ENCODE results near the gene TOMM20. TPM values are rescaled to one million over a fixed set of nuclear protein-coding genes. Genes with fewer than 3 reads are reported as not detected.

Gene TOMM20
- 101 and 123 TPM in 2 replicates for total RNA-seq

DNA sequence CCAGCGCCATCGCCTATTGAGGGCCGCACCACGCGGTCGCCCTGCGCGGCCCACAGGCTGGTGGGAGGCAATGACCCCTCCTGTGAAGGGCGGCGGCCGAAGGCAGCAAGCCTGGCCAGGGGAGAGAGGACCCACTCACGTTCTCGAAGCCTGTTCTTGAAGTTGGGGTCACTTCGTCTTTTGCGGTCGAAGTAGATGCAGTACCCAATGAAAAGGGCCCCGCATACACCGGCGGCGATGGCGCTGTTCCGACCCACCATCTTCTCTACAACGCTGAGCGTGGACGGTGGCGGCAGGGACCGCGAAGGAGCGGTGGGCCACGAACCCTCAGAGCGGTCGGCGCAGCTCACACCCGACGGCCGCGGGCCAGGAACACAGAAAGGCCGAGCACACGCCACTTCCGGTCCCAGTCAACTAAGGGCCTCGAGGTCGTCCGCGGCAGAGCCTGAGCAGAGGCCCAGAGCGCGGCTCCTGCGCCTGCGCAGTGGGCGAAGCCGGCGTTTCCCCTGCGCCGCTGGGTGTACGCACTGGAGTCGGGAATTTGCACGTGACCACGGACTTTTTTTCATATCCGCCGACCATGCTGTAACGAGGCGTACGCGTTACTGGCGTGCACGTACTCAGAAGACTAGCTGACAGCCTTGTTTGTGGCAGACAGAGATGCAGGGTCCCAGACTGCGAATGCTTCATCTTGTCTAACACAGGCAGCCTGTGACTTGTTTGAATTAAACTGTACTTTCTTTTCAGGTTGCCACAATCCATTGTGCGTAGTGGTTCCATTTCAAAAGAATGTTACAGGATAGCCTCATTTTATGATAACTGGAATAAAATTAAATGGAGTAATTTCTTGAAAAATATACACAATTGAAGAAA, at the start of gene TOMM20:
Gene TOMM20 (minus strand): TSS at position 382 of the 873 bp plus-strand sequence. CDS start 122 bp downstream, at position 260.
- H3K4me3 ChIP-seq (ENCODE audit: low read depth, low read length), result peak within 1 kb of the TSS; percentile 96
- peak; percentile 74 for DNase-seq (ENCODE audit: low read depth)
- TF ChIP-seq, protein P1, sequence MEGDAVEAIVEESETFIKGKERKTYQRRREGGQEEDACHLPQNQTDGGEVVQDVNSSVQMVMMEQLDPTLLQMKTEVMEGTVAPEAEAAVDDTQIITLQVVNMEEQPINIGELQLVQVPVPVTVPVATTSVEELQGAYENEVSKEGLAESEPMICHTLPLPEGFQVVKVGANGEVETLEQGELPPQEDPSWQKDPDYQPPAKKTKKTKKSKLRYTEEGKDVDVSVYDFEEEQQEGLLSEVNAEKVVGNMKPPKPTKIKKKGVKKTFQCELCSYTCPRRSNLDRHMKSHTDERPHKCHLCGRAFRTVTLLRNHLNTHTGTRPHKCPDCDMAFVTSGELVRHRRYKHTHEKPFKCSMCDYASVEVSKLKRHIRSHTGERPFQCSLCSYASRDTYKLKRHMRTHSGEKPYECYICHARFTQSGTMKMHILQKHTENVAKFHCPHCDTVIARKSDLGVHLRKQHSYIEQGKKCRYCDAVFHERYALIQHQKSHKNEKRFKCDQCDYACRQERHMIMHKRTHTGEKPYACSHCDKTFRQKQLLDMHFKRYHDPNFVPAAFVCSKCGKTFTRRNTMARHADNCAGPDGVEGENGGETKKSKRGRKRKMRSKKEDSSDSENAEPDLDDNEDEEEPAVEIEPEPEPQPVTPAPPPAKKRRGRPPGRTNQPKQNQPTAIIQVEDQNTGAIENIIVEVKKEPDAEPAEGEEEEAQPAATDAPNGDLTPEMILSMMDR (conservative IDR thresholded peaks at IDR 0.05; ENCODE audit: low read depth, low read length), result peak; percentile 8

DNA sequence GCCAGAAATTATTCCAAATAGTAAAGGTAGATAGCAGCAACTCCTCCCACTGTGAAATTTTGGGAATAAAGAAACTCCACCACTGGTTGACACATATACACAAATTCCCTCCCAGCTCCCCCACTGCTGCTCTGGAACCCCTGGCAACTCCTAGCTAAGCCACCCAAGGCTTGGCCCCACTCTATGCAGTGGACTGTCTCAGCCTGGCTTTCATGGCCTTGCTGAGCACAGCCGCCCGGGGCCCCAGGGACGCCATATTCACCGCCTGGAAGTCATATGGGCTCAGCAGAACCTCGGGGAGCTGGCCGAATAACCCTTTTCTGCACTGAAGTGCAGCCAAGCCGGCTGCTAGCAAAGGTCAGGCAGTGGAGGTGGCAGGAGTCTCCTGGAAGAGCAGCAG, 47.8 kb upstream of the TOMM20 start:
- no peak for DNase-seq (ENCODE audit: low read depth)
- H3K4me3 ChIP-seq (ENCODE audit: low read depth, low read length), result no peak overlapping the region
- TF ChIP-seq, protein P1 (conservative IDR thresholded peaks at IDR 0.05; ENCODE audit: low read depth, low read length), result no peak

DNA sequence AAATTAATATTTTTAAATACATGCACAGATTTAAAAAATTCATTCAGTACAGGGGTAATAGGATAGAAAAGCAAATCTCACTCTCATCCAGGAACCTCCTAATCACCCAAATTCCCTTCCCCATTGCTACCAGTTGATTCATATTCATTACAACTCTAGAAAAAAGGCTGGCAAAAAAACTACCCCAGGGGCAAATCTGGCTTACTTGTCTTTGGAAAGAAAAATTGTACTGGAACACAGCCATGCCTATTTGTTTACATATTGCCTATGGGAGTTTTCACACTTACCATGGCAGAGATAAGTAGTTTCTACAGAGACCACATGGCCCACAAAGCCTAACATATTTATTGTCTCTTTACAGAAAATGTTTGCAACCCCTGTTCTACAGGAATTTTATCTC, 41.3 kb upstream of the TOMM20 start:
- TF ChIP-seq, protein P1 (conservative IDR thresholded peaks at IDR 0.05; ENCODE audit: low read depth, low read length), result no peak
- no peak for DNase-seq (ENCODE audit: low read depth)
- no peak overlapping the region for H3K4me3 ChIP-seq (ENCODE audit: low read depth, low read length)

DNA sequence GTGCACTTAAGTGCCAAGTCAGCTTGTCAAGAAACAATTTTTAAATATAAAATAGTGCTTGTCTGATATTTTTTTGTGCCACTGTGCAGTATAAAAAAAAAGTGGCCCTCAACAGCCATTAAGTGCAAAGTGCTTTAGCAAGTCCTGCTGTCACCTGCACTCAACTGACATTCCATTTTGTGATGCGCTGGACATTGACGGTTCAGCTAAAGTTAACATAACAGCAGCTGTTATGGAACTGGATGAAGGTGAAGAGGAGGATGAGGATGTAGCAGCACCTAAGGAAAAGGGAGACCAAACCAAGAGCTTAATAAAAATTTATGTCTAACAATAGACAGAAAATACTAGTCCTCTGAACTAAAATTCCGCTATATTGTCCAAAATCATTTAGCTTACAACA, 39.7 kb upstream of the TOMM20 start:
- no peak for DNase-seq (ENCODE audit: low read depth)
- TF ChIP-seq, protein P1 (conservative IDR thresholded peaks at IDR 0.05; ENCODE audit: low read depth, low read length), result no peak

DNA sequence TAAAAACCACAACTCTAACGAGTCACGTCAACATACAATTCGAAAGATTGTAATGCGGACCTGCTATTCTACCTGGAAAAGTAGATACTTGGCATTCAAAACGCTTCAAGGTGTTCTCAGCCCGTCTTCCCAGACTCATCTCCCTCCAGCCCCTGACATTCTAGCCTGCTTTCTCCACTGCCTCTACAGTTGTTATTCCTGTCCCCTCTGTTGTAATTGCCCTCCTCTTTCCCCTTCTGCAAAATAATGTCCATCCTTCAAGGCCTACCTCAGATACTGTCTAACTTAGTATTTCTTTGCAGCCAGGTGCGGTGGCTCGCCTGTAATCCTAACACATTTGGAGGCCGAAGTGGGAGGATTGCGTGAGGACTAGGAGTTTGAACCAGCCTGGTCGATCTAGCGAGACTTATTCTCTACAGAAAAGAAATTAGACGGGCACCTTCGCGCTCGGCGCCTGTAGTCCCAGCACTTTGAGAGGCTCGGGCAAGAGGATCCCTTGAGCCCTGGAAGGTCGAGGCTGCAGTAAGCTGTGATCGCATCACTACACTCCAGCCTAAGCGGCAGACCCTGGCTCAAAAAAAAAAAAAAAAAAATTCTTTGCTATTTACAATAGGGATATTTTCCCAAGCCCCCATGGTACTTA, 33.2 kb upstream of the TOMM20 start:
- TF ChIP-seq, protein P1 (conservative IDR thresholded peaks at IDR 0.05; ENCODE audit: low read depth, low read length), result no peak
- no peak for DNase-seq (ENCODE audit: low read depth)
- peak overlapping the region; percentile 76 for H3K4me3 ChIP-seq (ENCODE audit: low read depth, low read length)

More for the DNA sequence above, 39.7 kb upstream of the TOMM20 start:
- no peak overlapping the region for H3K4me3 ChIP-seq (ENCODE audit: low read depth, low read length)

DNA sequence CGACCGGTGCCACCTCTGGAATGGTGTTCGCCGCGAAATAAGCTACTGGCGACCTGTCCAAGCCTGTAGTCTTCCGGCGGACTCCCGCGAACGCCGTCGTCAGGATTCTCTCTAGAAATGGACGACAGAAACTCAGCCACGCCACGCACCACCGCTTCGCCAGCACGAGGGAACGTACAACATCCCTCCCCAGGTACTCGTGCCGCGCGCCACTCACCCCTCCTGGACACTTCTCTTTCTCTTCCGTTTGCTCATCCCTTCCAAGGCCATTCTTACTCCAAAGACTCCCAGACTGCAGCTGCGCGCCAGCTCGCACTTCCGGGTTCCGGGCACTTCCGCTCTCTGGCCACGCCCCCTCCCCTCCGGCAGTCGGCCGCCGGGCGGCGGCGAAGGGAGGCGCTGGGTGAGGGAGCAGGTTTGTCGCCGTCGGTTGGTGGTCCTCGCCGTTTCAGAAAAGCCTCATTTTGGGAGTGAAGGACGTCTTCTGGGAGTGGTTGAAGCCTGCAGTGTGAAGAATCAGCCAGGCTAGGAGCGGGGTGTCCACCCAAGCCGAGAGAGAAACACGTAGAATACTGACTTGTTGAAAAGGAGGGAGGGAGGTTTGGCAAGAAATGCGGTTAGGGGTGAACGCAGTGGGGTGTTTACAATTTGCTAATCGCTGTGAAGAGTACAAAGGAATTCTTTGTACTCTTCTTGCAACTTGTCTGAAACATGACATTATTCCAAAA, 32.5 kb upstream of the TOMM20 start, which contains the start of gene RBM34:
Gene RBM34 (minus strand): TSS at position 294 of the 728 bp plus-strand sequence. CDS start 24 bp downstream, at position 270.
- TF ChIP-seq, protein P1 (conservative IDR thresholded peaks at IDR 0.05; ENCODE audit: low read depth, low read length), result peak; percentile 1
- peak within 1 kb of the TSS; percentile 76 for H3K4me3 ChIP-seq (ENCODE audit: low read depth, low read length)
- DNase-seq (ENCODE audit: low read depth), result peak; percentile 46
